ENCODE data around the gene YOD1. TPM values are rescaled to one million over a fixed set of nuclear protein-coding genes. Genes with fewer than 3 reads are reported as not detected.

The YOD1 gene
- total RNA-seq, 1 donor from 2014 or later: 7.9 TPM

- DNase-seq (no peak), ATAC-seq (no peak)
- Histone ChIP-seq H3K4me3 (no peak overlapping the region), H3K27ac (peak overlapping the region; percentile 72), H3K4me1 (peaks cover 35% of the 10 kb centered on the region), H3K27me3 (ENCODE audit: low read depth) (peaks cover 3% of the 10 kb centered on the region), H3K9me3 (no peaks in the 10 kb centered on the region), H3K36me3 (no peaks in the 10 kb centered on the region)
- TF ChIP-seq CTCF (IDR thresholded peaks at IDR 0.05): no peak
- intact Hi-C loops (cut with DNase I): no loop called here
Observed at GRCh38 chr1:207009182-207009850, 41.7 kb downstream of the YOD1 start.

GRCh38 chr1:207007352-207008033 lies 43.5 kb downstream of the YOD1 start:
- intact Hi-C loops (cut with DNase I): no loop called here

GRCh38 chr1:207006914-207007313 lies 44.1 kb downstream of the YOD1 start:
- no peak overlapping the region for H3K4me3 ChIP-seq
- no peak for ATAC-seq

More at GRCh38 chr1:207007352-207008033, 43.5 kb downstream of the YOD1 start:
- peaks cover 40% of the 10 kb centered on the region for H3K4me1 ChIP-seq
- no peak overlapping the region for H3K4me3 ChIP-seq
- DNase-seq (peak; percentile 59), ATAC-seq (peak; percentile 53 to 56)
- peak overlapping the region; percentile 72 for H3K27ac ChIP-seq
- H3K36me3 ChIP-seq: no peaks in the 10 kb centered on the region
- H3K27me3 ChIP-seq (ENCODE audit: low read depth): no peaks in the 10 kb centered on the region
- TF ChIP-seq CTCF (IDR thresholded peaks at IDR 0.05): no peak
- no peaks in the 10 kb centered on the region for H3K9me3 ChIP-seq

GRCh38 chr1:207006083-207006482 lies 44.9 kb downstream of the YOD1 start:
- H3K27ac ChIP-seq: peak overlapping the region; percentile 72
- intact Hi-C loops (cut with DNase I): no loop called here
- H3K9me3 ChIP-seq: no peaks in the 10 kb centered on the region

More at GRCh38 chr1:207006914-207007313, 44.1 kb downstream of the YOD1 start:
- no peaks in the 10 kb centered on the region for H3K36me3 ChIP-seq
- H3K27me3 ChIP-seq (ENCODE audit: low read depth): no peaks in the 10 kb centered on the region
- no peak for DNase-seq
- H3K9me3 ChIP-seq: no peaks in the 10 kb centered on the region
- H3K27ac ChIP-seq: peak overlapping the region; percentile 72
- intact Hi-C loops (cut with DNase I): no loop called here
- peaks cover 42% of the 10 kb centered on the region for H3K4me1 ChIP-seq
- no peak for TF ChIP-seq CTCF (IDR thresholded peaks at IDR 0.05)

More at GRCh38 chr1:207006083-207006482, 44.9 kb downstream of the YOD1 start:
- DNase-seq (no peak), ATAC-seq (no peak)
- H3K27me3 ChIP-seq (ENCODE audit: low read depth): no peaks in the 10 kb centered on the region
- no peak for TF ChIP-seq CTCF (IDR thresholded peaks at IDR 0.05)
- H3K4me3 ChIP-seq: no peak overlapping the region
- no peaks in the 10 kb centered on the region for H3K36me3 ChIP-seq
- peaks cover 41% of the 10 kb centered on the region for H3K4me1 ChIP-seq
